GM21619 (cell line): Measurements from ENCODE around the gene CTCF.
"Not testable (repeated sequence)": the region's sequence is repeated elsewhere in the genome, so short reads cannot be mapped to it uniquely, and the experiment has no call there.

Source experiments
- ATAC-seq: cut with Tn5 transposase; IDR thresholded peaks from one replicate; pipeline ENCODE4 v1.9.1; 2021; ENCODE audit not compliant: unreplicated experiment

Gene CTCF

DNA sequence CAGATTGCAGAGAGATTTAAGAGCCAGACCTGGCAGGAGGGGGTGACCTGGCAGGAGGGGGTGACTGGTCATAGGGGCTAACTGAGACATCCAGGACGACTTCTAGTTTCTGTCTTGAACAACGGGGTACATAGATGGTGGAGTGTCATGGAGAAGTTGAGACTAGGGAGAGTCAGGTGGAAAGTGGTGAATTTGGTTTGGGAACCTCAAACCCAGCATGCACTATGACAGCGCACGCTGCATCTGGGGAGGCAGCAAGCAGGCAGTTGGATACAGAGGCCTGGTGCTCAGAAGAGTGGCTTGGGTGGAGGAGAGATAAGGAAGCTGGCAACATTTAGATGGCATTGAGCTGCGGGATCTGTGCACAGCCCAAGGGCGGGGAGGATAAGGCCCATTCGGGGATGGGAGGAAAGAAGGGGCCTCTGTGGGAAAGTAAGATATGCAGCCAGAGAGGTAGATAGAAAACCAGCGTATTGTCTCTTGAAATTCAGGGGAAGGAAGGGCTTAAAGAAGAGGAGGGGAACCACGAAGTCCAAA is 29.2 kb upstream of the CTCF start:
- ATAC-seq: no peak

GRCh38 chr16:67533987-67534386 is 28.3 kb upstream of the CTCF start:
- not testable (repeated sequence) for ATAC-seq

GRCh38 chr16:67534431-67534830 is 27.9 kb upstream of the CTCF start:
- ATAC-seq: no peak

- ATAC-seq: no peak
Measured at GRCh38 chr16:67535201-67535600, 27.1 kb upstream of the CTCF start.

- ATAC-seq: no peak
Measured at GRCh38 chr16:67537270-67537635, 25.1 kb upstream of the CTCF start.

DNA sequence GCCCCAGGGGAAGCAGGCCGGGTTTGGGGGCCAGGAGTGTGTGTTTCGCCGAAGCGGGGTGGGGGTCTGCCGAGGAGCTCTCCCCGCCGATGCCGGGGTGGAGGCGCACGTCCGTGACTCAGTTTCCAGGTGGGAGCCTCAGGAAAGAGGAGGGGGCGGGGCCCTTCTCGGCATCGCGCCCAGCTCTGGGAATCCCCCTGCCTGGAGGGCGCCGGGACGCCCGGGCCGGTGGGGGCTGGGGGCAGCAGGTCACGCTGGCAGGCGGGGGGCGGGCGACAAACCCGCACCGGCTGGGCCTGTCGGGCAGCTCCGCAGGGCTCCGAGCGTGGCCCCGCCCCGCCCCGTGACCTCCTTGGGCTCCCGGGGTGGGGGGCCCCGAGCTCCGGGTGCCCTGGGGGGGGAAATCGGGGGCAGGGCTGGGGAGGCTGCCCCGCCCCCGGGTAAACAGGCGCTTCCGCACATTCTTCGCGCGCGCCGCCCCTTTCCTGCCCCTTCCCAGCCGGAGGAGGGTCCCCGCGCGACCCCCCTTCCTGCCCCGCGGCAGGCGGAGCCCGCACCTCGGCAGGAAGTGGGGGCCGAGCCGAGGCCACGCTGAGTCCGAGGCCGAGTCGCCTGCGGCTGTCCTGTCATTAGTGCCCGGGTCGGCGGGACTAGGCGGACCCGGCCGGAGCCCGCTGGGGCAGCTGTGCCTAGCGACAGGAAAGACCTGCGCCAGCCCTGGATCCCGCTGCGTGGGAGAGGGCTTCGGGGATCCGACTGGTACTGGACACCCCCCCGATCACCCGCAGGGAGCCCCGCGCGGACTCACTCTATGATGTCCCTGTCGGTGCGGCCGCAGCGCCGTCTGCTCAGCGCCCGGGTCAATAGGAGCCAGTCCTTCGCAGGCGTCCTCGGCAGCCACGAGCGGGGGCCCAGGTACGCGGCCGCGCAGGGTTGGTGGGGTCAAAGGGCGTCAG is 24.4 kb upstream of the CTCF start:
- ATAC-seq: peak; percentile 34

DNA sequence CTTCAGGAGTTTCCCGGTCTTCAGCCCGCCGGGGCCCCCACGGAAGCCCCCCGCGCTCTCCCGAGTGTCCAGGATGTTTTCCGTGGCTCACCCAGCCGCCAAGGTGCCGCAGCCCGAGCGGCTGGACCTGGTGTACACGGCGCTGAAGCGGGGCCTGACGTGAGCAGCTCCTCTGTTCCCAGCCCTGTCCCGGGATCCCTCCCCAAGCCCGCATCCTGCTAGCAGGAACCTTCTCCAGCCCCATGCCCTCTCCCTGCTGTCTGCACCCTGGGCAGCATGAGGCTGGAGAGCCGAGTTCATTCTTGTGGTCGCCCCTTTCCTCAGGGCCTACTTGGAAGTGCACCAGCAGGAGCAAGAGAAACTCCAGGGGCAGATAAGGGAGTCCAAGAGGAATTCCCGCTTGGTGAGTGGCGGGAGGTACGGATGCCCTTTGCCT is 23.6 kb upstream of the CTCF start:
- ATAC-seq: no peak

GRCh38 chr16:67539271-67539670 is 23.1 kb upstream of the CTCF start:
- ATAC-seq: no peak

- no peak for ATAC-seq
Measured at GRCh38 chr16:67539691-67540635, 22.4 kb upstream of the CTCF start.

DNA sequence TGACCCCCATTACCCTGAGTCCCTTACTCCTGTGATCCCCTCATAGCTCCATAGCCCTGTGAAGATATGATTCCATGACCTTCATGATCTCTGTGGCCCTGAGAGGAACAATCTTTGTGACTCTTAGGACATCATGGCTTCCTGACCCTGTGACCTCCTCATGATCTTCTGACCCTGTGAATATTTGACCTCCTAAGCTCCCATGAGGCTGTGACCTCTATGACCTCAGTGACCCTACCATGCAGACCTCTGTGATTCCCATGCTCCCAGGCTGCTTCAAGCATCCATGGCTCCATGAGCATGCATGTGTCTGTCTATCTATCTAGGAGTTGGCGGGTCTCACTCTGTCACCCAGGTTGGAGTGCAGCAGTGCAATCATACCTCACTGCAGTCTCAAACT is 21.6 kb upstream of the CTCF start:
- no peak for ATAC-seq

GRCh38 chr16:67541391-67542263 is 20.7 kb upstream of the CTCF start:
- ATAC-seq: no peak

GRCh38 chr16:67542464-67542863 is 19.9 kb upstream of the CTCF start:
- no peak for ATAC-seq

- ATAC-seq: no peak
Measured at GRCh38 chr16:67543036-67543435, 19.3 kb upstream of the CTCF start.

- ATAC-seq: no peak
Measured at GRCh38 chr16:67543582-67543981, 18.7 kb upstream of the CTCF start.

- no peak for ATAC-seq
Measured at GRCh38 chr16:67544329-67544841, 17.9 kb upstream of the CTCF start.

- ATAC-seq: no peak
Measured at GRCh38 chr16:67544844-67545664, 17.3 kb upstream of the CTCF start.

DNA sequence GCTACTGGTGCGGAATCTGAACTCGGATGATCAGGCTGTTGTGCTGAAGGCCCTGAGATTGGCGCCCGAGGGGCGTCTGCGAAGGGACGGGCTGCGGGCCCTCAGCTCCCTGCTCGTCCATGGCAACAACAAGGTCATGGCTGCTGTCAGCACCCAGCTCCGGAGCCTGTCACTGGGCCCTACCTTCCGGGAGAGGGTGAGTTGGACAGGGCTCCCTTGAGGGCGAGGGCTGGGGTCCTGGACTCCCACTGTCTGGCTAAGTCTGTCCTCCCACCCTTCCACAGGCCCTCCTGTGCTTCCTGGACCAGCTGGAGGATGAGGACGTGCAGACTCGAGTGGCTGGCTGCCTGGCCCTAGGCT is 16.7 kb upstream of the CTCF start:
- no peak for ATAC-seq

DNA sequence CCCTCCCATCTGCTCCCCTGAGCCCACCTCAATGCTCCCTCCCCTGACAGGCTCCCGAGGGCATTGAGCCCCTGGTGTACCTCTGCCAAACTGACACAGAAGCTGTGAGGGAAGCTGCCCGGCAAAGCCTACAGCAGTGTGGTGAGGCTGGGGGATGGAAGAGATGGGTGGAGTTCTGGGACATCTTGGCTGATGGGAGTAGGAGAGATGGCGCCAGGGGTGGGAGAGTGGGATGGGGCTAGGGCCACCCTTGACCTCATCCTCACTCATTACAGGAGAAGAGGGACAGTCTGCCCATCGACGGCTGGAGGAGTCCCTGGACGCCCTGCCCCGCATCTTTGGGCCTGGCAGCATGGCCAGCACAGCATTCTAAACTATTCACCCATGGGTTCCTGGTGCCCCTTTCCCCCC is 16.2 kb upstream of the CTCF start:
- ATAC-seq: no peak

GRCh38 chr16:67546761-67547422 is 15.4 kb upstream of the CTCF start:
- ATAC-seq: no peak
